ENCODE measurements around the gene DEFB108B. TPM values are rescaled to one million over a fixed set of nuclear protein-coding genes. Genes with fewer than 3 reads are reported as not detected.
"Not testable (repeated sequence)": the region's sequence is repeated elsewhere in the genome, so short reads cannot be mapped to it uniquely, and the experiment has no call there.

DEFB108B gene
- not detected for total RNA-seq

GRCh38 chr11:71832811-71833210 lies at the start of gene DEFB108B:
TSS of gene DEFB108B (plus strand) at chr11:71833200. CDS start at chr11:71833200, 0 bp downstream.
- not testable (repeated sequence) for H3K4me1 Mint-ChIP-seq (ENCODE audit: low read depth in 2 of 2); H3K27ac Mint-ChIP-seq; H3K4me3 Mint-ChIP-seq; H3K9me3 Mint-ChIP-seq; DNase-seq (ENCODE audit: low spot score); H3K36me3 Mint-ChIP-seq; ATAC-seq; H3K27me3 Mint-ChIP-seq

DNA sequence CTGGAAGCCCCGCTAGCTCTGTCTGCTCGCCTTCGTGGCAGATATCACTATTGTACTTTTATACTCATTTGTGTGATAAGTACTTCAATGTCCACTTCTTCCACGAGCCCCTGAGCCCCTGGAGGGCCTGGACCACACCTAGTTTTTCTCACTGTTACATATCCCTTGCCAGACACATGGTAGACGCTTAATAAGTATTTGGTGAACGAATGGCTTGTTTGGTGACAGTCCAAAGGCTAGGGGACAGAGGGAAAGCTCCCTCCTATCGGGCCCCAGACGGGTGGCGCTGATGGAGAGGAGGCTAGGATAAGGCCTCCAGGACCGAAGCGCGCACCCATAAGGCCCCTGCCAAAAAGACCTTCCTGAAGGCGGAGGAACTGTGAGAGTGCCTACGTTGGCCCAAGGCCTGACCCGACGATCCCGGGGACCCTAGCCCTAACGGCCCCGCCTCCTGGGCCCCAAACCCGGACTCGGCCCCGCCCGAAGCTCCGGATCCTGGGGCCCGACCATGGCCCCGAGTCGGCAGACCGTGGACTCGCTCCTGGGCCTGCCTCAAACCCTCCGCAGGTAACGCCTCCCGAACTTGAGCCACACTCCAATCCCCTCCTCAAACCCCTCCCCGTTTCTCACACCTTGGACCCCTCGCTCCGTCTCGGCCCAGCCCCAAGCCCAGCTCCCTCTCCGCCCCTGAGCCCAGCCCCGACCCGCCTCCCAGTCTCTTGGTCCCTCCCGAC lies 46.7 kb upstream of the DEFB108B start:
- H3K27me3 Mint-ChIP-seq; DNase-seq (ENCODE audit: low spot score); H3K36me3 Mint-ChIP-seq; H3K9me3 Mint-ChIP-seq: not testable (repeated sequence)
- Mint-ChIP-seq H3K27ac (peak overlapping the region; percentile 87 to 90), H3K4me3 (peak overlapping the region; percentile 93), H3K4me1 (ENCODE audit: low read depth in 2 of 2) (peaks cover 12 to 13% of the 10 kb centered on the region in 2 donors)
- peak in 1 of 2 donors; percentile 63 for ATAC-seq

- H3K4me3 Mint-ChIP-seq, result peak overlapping the region; percentile 93
- peak overlapping the region; percentile 87 to 90 for H3K27ac Mint-ChIP-seq
- DNase-seq (ENCODE audit: low spot score) (peak; percentile 99), ATAC-seq (peak; percentile 96)
- H3K4me1 Mint-ChIP-seq (ENCODE audit: low read depth in 2 of 2), result peaks cover 12 to 13% of the 10 kb centered on the region in 2 donors
- H3K36me3 Mint-ChIP-seq, H3K9me3 Mint-ChIP-seq, H3K27me3 Mint-ChIP-seq: not testable (repeated sequence)
Measured at GRCh38 chr11:71786848-71787097, 46.2 kb upstream of the DEFB108B start.

- DNase-seq (ENCODE audit: low spot score), result peak; percentile 94
- H3K4me1 Mint-ChIP-seq (ENCODE audit: low read depth in 2 of 2), result peaks cover 12 to 13% of the 10 kb centered on the region in 2 donors
- ATAC-seq, result peak; percentile 98 to 99
- H3K9me3 Mint-ChIP-seq, result no peaks in the 10 kb centered on the region
- no peaks in the 10 kb centered on the region for H3K36me3 Mint-ChIP-seq
- peak overlapping the region; percentile 87 to 90 for H3K27ac Mint-ChIP-seq
- peak overlapping the region; percentile 93 for H3K4me3 Mint-ChIP-seq
- H3K27me3 Mint-ChIP-seq, result no peaks in the 10 kb centered on the region
Measured at GRCh38 chr11:71787098-71787823, 45.7 kb upstream of the DEFB108B start.

DNA sequence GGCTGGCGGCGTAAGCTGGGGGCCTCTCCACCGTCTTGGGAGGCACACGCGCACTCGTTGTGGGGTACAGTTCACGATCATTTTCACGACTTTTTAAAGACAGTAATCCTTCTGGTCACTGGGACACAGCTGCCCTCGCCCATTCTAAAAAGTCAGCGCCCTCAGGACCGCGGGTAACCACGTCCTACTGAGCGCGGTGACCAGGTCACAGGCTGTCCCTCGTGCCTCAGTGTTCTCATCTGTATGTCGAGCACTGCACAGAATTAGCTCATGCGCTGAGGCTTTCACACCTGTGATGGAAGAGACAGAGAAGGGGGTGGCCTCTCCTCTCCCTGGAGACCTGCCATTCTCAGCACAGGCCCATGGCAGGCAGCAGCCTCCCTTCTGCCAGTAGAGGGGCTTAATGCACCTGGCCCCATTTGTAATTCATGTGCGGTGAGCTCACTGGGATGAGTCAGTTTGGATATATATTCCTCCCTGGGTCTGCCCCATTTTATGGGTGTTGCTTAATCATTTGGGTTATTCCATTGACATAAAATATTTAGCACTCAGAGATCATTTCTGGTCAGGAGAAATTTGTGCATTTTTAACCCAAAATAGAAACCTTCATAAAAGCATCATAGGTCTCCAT lies 45.1 kb upstream of the DEFB108B start:
- H3K27me3 Mint-ChIP-seq; DNase-seq (ENCODE audit: low spot score): not testable (repeated sequence)
- H3K4me3 Mint-ChIP-seq, result peak overlapping the region; percentile 93

DNA sequence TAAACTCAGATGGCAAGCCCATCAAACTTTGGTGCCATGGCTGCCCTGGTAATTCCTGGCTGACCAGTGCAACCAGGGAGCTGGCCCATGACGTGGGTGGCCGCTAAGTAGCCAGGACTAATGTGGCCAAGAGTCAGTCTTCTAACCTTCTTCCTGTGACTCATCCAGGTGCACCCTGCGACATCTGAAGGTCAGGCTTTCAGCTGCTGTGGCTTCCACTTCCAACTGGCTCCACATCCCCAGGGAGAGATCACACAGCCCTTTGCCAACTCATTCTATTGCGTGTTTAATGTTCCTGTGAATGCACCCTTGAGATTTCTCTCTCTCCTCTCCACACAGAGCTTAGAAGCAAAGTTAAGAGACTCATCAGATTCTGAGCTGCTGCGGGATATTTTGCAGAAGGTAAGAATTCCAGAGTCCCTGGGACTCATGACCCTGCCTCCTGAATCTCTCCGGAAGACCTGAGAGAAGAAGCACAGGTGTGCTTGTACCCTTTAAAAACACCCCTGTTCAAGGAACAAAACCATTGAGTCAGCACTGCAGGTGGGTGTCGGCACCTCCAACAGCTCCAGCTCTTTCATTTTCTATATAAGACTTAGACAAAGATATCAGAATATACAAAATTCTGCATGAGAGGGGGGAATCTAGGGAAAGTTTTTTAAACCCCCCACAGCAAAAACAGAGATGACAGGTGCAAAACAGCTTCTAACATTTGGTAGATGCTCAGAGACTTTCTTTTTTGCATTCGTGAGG lies 43.4 kb upstream of the DEFB108B start:
- ATAC-seq; H3K4me3 Mint-ChIP-seq; H3K27me3 Mint-ChIP-seq; DNase-seq (ENCODE audit: low spot score); H3K27ac Mint-ChIP-seq; H3K9me3 Mint-ChIP-seq; H3K36me3 Mint-ChIP-seq: not testable (repeated sequence)
- H3K4me1 Mint-ChIP-seq (ENCODE audit: low read depth in 2 of 2), result peaks cover 13 to 15% of the 10 kb centered on the region in 2 donors

More for the DNA sequence above, 45.1 kb upstream of the DEFB108B start:
- ATAC-seq, H3K9me3 Mint-ChIP-seq, H3K36me3 Mint-ChIP-seq: not testable (repeated sequence)
- Mint-ChIP-seq H3K4me1 (ENCODE audit: low read depth in 2 of 2) (peaks cover 13 to 14% of the 10 kb centered on the region in 2 donors), H3K27ac (peak overlapping the region; percentile 87 to 90)

DNA sequence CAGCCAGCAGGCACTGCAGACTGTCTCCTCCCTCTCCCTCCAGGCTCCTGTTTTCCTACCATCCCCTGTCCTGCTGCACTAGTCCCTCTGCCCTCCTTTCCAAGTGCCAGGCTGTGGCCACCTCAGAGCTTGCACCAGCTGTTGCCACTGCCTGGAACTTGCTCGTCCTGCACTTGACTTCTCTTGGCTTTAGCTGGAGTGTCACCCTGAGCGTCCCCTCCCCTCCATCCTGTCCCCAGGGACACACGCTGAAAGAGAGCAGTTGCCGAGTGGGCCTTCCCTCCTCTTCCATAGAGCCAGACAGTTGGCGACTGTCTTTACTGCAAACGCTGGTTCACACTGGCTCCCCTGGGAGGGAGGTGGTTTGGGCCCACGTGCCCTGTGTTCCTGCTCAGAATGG lies 41.9 kb upstream of the DEFB108B start:
- not testable (repeated sequence) for H3K9me3 Mint-ChIP-seq; H3K27me3 Mint-ChIP-seq; H3K27ac Mint-ChIP-seq; DNase-seq (ENCODE audit: low spot score); H3K36me3 Mint-ChIP-seq; ATAC-seq; H3K4me3 Mint-ChIP-seq
- peaks cover 12 to 13% of the 10 kb centered on the region in 2 donors for H3K4me1 Mint-ChIP-seq (ENCODE audit: low read depth in 2 of 2)

DNA sequence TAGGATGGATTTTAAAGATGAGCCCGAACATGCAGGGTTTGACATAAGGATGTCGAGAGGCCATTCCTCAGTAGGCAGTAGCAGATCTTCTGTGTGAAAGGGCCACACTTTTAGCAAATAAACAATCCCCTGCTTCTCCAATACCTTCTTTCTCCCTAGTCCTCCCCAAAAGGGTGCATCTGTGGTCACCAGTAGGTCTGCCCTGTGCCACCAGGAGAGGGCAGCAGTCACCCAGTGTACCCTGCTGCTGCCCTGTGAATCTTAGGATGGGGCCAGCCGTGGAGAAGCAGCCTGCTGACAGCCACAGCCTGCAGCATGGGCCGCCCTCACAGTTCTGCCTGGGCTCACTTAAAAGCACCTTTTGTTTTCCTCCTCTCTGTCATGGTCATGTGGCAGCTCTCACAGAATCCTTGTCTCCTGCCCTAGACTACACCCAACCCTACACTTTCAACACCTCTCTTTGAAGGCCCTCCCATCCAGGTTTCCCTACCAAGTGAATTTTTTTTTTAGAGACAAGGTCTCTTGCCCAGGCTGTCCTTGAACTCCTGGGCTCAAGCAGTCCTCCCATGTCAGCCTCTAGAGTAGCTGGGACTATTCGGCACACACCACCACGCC lies 40.3 kb upstream of the DEFB108B start:
- H3K9me3 Mint-ChIP-seq; DNase-seq (ENCODE audit: low spot score); H3K36me3 Mint-ChIP-seq; ATAC-seq; H3K27me3 Mint-ChIP-seq; H3K4me3 Mint-ChIP-seq; H3K27ac Mint-ChIP-seq: not testable (repeated sequence)
- H3K4me1 Mint-ChIP-seq (ENCODE audit: low read depth in 2 of 2), result peaks cover 11 to 12% of the 10 kb centered on the region in 2 donors

- H3K4me3 Mint-ChIP-seq; DNase-seq (ENCODE audit: low spot score); H3K36me3 Mint-ChIP-seq; ATAC-seq; H3K27me3 Mint-ChIP-seq; H3K9me3 Mint-ChIP-seq; H3K27ac Mint-ChIP-seq; H3K4me1 Mint-ChIP-seq (ENCODE audit: low read depth in 2 of 2): not testable (repeated sequence)
Measured at GRCh38 chr11:71794386-71795040, 38.5 kb upstream of the DEFB108B start.

DNA sequence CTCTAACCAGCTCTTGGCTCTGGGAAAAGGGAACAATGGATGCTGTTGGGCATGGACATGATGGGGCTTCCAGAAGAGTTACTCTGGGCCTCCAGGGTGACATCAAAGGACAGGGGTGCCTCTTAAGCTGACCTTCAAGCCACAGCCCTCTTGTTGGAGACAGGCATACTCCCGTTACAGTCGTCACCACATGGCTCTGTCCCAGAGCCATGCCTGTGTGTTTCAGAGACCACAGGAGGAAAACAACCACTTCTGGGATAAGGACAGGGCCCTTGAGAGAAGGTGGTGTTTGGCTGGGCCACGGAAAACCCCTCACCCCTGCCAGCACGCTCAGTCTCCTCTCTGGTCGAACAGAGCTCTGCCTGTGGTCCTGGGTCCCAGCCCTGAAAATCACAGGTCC lies 37.8 kb upstream of the DEFB108B start:
- not testable (repeated sequence) for DNase-seq (ENCODE audit: low spot score); H3K36me3 Mint-ChIP-seq; H3K27me3 Mint-ChIP-seq; H3K9me3 Mint-ChIP-seq; H3K27ac Mint-ChIP-seq; H3K4me1 Mint-ChIP-seq (ENCODE audit: low read depth in 2 of 2); H3K4me3 Mint-ChIP-seq; ATAC-seq

DNA sequence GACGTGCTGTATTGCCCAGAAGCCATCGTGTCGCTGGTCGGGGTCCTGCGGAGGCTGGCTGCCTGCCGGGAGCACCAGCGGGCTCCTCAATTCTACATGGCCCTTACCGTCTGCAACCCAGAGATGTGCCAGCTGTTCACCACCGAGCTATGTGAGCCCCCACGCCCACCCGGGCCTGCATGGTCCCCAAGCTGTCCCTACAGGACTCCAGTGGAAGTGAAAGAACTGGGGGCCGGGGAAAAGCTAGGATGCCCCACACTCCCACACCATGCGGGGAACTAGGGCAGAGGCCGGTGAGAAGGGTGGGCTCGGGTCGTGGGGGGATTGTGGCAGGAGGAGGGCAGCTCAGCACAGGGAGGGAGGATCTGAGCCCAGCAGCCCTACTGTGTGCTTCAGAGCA lies 37.0 kb upstream of the DEFB108B start:
- not testable (repeated sequence) for H3K4me3 Mint-ChIP-seq; DNase-seq (ENCODE audit: low spot score); H3K9me3 Mint-ChIP-seq; ATAC-seq; H3K27ac Mint-ChIP-seq; H3K27me3 Mint-ChIP-seq; H3K36me3 Mint-ChIP-seq; H3K4me1 Mint-ChIP-seq (ENCODE audit: low read depth in 2 of 2)

- not testable (repeated sequence) for DNase-seq (ENCODE audit: low spot score); H3K27ac Mint-ChIP-seq; H3K9me3 Mint-ChIP-seq; H3K36me3 Mint-ChIP-seq; H3K27me3 Mint-ChIP-seq; ATAC-seq; H3K4me1 Mint-ChIP-seq (ENCODE audit: low read depth in 2 of 2); H3K4me3 Mint-ChIP-seq
Measured at GRCh38 chr11:71796781-71797180, 36.2 kb upstream of the DEFB108B start.

DNA sequence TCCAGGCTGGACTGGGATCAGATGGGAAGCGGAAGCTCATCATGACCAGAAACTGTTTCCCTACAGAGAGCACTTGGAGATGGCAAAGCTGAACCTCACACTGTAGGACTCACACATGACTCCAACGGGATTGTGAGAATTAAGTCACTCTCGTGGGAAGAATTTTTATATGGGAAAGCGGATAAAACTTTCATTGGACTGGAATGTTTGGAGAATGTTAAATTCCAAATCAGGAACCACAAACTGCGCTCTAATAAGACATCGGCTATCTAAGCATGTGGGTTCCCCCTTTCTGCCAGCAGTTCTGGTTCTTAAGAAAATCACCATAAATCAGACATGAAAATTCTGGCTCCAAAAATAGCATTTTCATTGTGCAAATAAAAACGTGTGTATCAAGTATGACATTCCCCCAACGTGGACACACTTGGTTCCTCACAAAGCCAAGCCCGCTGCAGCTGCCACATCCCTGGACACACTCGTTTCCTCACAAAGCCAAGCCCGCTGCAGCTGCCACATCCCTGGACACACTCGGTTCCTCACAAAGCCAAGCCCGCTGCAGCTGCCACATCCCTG lies 33.4 kb upstream of the DEFB108B start:
- DNase-seq (ENCODE audit: low spot score); H3K27me3 Mint-ChIP-seq; H3K4me3 Mint-ChIP-seq; H3K27ac Mint-ChIP-seq; ATAC-seq; H3K36me3 Mint-ChIP-seq; H3K9me3 Mint-ChIP-seq; H3K4me1 Mint-ChIP-seq (ENCODE audit: low read depth in 2 of 2): not testable (repeated sequence)
